HG03565 (cell line): ENCODE data around the gene NCLN.
A peak's percentile ranks its signal among the peaks of the same experiment; 100 is the strongest.
"Not testable (repeated sequence)": the region's sequence is repeated elsewhere in the genome, so short reads cannot be mapped to it uniquely, and the experiment has no call there.

Source experiments
- ATAC-seq: cut with Tn5 transposase; IDR thresholded peaks from one replicate; pipeline ENCODE4 v1.9.1; 2021; ENCODE audit warnings: mild to moderate bottlenecking, moderate library complexity; ENCODE audit not compliant: unreplicated experiment

Gene NCLN

DNA sequence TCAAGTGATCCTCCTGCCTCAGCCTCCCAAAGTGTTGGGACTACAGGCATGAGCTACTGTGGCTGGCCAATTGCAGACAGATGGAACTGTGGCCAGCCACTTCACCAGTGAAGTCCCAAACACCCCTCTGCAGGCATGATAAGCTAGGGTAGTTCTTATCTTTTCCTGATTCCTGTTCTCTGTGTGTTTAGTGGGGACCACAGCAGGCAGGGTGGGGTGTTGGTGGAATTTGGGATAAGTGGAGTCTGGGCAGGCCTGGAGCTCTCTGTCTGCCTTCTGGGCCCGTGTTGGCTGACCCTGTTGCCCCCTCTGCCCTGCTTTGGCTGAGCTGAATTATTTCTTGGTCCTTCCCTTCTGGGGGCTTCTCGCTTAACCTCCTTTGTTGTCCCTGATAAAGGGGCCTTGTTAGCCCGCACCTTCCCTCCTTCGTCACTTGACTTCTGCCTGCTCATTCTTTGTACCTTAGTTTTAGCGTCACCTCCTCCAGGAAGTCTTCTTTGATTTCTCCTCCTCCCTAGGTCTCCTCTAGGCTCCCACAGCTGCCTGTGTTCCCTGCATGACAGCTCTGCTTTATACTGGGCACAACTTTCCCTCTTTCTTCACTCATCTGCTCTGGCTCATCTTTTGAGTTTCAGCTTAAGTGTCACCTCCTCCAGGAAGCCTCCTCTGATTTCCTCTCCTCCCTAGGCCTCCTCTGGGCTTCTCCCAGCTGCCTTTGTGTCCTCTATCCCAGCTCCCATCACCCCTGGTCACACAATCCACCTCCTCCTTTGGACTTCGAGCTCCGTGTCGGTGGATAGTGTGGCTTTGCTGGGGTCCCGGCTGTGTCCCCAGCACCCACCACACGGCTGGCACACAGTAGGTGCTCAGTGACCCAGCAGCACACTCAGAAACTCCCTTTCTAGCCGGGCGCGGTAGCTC is 1.7 kb upstream of the NCLN start:
- ATAC-seq, result no peak

DNA sequence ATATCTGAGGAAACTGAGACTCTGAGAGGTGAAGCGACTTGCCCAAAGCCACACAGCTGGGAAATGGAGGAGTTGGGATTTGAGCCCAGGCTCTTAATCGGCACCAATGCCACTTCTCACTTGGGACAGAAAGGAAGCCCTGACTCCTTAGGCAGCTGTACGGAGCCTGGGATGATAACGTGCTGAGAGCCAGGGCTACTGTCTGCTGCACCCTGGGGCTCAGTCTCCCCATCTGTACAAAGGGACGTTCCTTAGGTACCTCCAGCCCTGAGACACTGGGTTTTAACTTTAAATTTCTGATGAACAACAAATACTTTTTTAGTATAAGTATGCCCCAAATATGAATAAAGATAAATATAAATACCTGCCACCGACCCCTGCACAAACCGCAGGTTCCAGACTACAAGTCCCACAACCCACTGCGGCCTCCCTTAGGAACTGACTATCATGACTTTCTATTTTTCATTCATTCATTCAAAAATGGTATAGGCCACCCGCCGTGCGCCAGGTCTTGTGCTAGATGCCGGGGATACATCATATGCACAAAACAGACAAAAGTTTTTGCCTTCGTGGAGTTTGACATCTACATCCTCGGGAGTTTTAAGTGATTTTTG is 776 bp upstream of the NCLN start:
- ATAC-seq, result peak; percentile 16

DNA sequence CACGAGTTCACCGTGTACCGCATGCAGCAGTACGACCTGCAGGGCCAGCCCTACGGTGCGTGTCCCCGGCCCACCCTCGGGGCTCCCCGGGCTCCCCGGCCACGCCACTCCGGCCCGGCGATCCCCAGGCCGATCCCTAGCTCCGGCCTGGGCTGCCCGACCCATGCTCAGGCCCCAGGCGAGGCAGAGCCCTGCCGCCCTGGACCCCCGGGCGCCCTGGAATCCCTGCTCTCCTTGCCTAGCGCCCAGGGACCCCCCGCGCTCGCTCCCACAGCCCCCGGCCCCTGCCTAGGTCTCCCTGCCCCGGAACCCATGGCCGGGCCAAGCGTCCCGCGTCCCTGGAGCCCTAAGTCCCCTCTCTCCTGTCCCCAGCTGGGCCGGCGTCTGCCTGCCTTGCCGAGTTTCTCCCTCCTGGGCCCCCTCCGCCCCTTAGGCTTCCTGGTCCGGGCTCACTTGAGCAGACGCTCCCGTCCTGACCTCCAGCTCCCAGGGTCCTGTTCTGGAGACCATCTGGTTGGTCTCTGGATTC is 494 bp downstream of the NCLN start:
- peak; percentile 15 for ATAC-seq

DNA sequence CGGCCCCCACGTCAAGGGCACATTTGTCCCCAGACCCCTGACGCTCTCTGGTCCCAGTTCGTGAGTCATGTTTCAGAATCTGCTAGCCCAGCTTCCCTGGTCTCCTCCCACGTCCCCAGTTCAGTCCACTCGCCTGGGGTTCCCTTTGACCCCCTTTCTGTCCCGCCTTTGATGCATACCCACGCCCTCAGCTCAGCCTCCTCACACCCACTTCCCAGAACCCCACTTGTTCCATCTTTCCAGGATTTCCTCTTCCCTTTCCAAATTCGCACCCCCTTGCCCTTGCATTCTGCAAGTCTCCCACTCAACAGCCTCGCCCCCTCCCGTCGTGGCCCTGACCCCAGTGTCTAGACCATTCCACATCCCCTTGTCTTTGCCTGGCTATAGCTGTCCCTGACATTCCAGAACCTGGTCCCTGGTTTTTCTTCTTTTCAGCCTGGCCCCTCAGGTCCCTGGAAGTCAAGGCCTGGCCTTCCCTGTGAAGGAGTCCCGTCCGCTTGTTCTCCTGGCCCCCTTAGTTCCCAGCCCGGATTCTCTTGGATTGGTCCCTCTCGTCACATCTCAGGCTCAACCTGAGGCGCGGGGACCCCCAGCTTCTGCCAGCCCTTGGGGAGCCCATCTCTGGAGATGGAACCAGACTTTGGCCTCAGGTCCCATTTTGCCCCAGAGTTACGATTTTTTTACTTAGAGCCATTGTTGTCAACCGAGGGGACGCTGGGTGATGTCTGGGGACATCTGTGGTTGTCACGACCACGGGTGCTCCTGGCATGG is 1.3 kb downstream of the NCLN start:
- no peak for ATAC-seq

DNA sequence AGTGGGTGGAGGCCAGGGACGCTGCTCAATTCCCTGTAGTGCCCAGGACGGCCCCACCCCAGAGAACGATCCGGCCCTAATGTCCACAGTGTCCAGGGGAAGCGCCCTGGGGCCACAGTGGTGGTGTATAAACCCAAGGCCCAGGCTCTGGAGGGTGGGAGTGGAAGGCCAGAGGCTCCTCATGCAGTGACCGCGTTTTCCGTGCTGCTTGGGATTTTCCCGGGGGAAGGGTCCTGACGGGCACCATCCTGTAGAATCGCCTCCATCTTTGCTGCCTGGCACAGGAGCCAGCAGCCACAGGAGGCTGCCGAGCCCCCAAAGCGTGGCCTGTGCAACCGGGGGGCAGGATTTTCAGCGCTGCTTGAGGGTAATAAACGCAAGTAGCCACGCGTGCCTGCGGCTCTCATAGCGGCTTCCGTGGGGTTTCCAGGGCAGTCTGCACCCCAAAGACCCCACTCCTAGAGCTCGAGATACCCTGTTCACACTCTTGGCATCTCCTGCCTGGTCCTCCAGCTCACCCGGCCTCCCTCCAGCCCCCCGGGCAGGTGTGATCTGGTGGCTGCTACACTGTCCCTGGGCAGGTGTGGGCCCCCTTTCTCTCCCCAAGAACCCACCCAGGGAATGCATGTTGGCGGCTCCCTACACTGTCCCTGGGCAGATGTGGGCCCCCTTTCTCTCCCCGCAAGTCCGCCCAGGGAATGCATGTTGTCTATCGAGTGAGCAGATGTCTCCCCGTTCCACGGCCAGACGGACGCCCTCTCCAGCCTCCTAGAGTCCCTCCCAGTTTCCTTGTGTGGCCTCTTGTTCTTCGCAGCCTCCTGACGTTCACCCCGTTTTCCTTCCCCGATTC is 2.2 kb downstream of the NCLN start:
- no peak for ATAC-seq

DNA sequence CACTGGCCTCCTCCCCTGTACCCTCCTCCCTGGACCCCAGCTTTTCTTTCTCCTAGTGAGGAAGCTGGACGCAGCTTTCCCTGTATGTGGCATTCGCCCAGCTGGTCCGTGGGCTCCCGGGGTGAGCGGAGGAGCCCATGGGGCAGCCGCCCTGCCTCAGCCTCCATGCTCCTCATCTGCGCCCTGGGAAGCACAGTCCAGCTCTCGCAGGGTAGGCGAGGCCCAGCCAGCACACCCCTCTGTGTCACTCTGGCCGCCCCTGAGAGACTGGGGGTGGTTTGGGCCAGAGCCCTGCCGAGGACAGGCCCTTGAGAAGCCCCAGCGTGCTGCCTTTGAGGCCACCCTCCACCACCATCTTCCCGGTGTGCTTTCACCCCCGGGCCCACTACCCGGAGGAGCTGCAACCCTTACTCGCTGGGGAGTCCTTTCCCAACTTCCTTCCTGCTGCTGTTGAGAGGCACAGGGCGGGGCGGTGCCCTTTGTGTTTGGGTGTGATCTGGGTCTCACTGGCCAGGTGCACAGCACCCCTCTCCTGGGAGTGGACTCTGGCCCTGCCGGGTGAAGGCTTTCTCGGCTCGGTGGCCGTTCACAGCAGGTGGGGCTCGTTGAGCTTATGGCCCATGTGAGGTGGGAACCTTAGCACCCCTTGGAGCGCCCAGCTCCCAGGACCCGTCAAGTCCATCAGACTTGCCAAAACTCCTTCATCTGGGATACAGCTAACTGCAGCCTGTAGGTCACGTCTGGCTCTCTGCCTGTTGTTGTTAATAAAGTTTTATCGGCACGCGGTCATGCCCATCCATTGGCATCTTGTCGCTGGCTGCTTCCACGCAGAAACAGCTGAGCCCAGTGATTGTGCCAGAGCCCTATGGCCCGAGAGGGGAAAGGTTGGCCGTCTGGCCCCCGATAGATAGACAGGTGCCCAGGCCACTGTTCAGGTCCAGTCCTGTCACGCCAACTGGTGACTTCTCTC is 3.2 kb downstream of the NCLN start:
- ATAC-seq, result no peak

DNA sequence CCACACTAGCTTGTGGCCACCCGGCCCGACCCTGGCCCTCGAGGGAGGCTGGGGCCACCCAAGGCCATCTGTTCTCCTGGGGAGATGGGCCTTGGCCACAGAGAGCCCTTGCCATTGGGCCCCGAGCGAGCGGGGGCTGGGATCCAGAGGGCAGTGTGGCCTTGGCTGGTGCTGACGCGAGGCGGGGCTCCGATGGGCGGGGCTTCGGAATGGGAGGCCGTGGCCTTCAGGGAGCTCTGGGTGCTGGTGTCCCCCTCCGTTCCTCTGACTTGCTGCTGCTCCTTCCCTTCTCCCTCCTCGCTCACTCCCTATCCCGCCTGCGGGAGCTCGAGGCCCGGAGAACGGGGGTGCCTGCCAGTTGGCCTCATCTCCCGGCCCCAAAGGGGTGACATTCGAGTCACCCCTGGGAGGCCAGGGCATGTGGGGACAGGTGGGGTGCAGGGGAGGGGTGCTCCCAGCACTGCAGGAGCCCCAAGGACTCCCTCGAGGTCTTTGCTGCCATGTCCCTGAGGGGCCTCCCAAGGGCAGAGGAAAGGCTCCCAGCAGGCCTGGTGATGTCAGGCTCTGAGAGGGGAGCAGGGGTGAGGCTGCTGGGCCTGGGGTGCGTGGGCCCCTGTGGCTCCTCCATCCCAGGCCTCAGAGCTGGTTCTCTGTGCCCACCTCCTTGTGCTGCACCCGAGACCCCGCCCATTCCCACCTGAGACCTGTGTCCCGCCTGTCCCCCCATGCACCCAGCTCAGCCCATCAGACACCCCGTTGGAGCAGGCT is 4.2 kb downstream of the NCLN start:
- ATAC-seq, result no peak

DNA sequence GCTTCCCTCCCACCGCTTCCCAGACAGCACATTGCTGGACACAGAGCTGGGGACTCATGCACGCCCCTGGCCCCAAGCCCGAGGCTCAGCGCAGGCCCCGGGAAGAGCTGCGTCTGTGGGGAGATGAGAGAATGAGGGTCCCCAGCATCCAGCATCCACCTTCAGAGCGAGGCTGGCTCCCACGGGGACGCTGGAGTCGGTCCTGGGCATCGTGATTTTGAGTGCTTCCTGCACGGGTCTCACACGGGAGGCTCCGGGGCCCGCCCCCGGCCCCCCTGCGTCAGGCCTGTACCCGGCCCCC is 4.7 kb downstream of the NCLN start:
- ATAC-seq, result no peak

DNA sequence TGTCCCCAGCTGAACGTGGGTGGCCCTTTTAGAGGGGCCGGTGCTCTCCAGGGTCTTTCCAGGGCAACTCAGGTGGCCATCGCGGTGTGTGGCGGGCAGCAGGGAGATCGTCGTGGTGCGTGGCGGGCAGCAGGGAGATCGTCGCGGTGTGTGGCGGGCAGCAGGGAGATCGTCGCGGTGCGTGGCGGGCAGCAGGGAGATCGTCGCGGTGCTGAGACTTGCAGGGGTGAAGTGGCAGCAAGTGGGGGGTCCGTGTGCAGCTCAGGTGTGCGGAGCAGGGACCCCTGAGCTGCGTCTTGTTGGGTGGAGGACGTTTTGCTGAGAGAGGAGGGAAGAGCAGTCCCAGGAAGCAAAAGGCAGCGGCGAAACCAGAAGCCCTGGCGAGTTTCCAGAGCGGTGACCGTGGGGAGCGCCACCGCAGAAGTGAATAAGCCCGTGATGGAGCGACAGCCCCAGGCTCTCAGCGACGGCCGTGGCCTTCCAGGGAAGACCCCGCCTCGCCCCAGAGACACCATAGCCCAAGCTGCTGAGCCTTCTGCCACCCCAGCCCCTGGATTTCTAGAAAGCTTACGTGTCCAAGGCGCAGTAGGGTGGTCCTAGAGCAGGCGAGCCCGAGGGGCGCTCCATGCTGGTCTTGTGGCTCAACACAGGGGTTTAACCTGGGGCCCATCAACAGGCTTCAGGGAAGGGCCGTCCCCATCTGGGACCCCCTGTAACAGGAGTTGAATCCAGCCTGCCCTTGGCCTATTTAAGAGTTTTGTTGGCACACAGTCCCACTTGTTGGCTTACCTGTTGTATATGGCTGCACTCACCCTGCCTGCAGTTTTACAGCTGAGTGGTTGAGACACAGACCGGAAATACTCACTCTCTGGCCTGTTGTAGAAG is 5.4 kb downstream of the NCLN start:
- no peak for ATAC-seq

DNA sequence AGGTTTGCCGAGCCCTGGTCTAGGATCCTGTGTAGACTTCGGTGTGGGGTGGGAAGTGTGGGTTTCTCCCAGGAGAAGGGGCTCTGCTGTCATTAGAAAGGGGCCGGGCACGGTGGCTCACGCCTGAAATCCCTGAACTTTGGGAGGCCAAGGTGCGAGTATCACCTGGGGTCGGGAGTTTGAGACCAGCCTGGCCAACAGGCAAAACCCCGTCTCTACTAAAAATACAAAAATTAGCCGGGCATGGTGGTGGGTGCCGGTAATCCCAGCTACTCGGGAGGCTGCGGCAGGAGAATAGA is 6.0 kb downstream of the NCLN start:
- not testable (repeated sequence) for ATAC-seq

DNA sequence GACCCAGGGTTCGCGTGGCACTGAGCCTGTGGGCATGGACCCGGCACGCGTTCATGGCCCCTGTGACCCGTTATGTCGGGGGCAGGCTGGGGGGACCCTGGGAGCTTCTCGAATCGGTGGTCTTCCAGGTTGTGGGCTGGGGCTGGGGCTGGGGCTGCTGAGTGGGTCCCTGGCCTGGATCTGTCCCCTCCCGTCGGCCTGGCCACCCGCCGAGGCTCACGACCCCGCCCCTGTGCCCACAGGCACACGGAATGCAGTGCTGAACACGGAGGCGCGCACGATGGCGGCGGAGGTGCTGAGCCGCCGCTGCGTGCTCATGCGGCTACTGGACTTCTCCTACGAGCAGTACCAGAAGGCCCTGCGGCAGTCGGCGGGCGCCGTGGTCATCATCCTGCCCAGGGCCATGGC is 6.5 kb downstream of the NCLN start:
- no peak for ATAC-seq

DNA sequence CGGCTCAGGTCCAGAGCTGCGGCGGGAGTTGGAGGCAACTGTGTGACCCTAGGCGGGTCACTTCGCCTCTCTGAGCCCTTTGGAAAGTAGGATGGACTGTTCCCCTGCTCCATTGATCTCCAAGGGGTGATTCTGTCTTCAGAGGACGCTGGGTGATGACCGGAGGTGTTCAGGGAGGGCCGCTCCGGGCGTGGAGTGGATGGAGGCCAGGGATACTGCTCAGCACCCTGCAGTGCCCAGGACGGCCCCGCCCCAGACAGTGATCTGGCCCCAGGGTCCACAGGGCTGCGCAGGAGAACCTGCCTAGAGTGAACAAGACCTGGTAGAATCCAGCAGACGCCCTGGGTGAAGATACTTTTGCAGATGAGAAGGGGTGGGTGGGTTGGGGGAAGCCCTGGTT is 7.0 kb downstream of the NCLN start:
- no peak for ATAC-seq

DNA sequence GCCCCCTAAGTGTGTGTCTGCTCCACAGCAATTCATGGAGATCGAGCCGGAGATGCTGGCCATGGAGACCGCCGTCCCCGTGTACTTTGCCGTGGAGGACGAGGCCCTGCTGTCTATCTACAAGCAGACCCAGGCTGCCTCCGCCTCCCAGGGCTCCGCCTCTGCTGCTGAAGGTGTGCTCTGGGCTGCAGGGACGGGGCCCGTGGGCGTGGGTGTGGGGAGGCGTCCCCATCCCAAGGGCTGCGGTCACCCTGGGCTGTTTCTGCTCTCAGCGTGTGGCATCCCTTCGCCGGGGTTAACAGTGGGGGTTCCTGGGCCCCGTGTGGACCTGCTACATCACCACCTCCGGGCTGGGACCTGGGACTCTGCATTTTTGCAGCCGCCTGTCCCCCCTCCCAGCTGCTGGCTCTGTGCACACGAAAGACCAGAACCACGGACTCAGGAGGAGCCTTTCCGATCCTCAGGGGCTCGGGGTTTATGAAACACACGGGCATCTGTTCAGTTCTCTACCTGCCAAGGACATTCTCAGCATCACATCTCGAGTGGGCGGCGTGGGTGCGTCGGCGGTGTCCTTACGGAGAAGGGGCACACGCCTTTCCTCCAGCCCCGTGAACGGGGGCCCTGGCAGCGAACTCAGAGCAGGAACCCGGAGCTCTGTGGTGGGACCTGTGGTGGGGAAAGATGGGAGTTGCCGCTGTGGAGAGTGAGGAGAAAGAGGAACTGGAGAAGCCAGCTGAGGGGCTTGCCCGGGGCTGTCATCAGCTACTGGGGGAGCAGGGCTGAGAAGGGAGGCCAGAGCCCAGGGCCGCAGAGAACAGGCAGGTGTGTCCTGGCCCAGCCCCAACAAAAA is 7.8 kb downstream of the NCLN start:
- no peak for ATAC-seq

DNA sequence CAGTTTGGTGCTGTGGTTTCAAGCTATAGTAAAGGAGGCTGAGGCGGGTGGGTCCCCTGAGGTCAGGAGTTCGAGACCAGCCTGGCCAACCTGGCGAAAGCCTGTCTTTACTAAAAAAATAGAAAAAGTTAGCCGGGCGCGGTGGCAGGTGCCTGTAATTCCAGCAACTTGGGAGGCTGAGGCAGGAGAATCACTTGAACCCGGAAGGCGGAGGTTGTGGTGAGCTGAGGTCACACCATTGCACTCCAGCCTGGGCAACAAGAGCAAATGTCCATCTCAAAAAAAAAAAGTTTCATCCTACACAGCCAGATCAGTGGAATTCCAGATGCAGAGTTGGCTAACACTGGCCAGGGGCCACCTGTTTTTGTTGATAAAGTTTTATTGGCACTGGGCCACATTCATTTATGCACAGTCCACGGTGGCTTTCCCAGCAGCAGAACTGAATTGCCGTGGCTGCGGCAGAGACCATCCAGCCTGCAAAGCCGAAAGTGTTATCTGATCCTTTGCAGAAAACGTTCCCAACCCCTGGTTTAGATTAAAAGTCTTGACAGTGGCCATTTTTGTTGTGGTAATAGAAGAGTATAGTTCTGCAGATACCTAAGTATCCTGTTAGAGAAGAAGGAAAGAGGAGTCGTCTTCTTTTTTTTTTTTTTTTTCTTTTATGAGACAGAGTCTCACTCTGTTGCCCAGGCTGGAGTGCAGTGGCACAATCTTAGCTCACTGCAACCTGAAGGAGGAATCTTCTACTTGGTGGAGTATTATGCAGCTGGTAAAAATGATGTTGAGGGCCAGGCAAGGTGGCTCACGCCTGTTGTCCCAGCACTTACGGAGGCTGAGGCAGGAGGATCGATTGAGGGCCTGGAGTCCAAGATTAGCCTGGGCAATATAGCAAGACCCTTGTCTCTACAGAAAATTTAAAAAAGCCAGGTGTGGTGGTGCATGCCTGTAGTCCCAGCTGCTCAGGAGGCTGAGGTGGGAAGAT is 8.7 kb downstream of the NCLN start:
- no peak for ATAC-seq

DNA sequence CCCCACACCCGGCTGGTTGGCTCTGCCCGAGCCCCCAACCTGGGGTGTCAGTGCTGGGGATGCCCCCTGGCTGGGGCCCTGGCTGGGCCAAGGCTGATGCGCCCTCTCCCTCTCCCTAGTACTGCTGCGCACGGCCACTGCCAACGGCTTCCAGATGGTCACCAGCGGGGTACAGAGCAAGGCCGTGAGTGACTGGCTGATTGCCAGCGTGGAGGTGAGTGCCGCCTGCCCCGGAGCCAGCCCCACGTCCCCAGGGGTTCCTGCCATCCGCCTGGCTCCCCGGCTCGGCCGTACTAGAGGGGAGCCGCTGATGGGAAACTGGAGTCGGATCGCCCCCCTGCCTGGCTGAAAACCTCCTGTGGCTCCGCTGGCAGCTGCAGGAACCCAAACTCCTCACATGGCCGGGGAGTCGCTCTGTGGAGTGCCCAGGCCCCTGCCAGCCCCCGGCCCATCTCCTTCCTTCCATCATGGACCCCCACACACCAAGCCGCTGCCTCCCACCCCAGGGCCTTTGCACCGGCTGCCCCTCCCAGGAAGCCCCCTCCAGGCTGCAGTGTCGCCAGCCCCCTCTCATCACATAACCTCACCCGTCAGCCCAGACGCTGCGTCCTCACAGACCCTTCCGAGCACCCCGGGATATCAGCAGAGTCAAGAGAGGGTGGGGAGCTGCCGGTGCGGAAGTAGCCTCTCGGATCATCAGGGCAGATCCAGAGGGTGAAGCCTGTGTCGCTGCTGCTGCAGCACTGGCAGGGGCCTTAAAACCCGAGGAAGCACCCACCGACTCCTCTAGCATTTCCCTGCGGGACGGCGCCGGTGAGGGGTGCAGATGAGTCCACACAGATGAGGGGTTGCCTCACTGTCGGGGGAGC is 10.6 kb downstream of the NCLN start:
- ATAC-seq, result no peak
